ENCODE measurements around the gene DSCAM.
"Not testable (repeated sequence)": the region's sequence is repeated elsewhere in the genome, so short reads cannot be mapped to it uniquely, and the experiment has no call there.

Gene DSCAM

DNA sequence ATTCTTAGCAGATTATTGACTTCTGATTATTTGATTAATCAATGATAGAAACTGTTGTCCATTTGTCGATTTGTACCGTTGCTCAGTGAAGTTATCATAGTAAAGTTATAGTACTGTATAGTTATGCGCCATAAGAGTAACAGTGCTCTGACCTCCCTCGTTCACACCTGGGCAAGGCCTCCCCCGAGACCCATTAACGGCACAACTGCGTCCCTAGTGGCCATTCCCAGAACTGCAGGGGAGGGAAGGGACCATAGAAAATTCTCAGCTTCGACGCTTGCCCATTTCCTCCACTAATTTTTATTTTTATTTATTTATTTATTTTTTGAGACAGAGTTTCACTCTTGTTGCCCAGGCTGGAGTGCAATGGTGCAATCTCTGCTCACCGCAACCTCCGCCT is 334.4 kb downstream of the DSCAM start:
- no peak for DNase-seq

- DNase-seq: no peak
Observed at GRCh38 chr21:40507978-40508377, 339.0 kb downstream of the DSCAM start.

DNA sequence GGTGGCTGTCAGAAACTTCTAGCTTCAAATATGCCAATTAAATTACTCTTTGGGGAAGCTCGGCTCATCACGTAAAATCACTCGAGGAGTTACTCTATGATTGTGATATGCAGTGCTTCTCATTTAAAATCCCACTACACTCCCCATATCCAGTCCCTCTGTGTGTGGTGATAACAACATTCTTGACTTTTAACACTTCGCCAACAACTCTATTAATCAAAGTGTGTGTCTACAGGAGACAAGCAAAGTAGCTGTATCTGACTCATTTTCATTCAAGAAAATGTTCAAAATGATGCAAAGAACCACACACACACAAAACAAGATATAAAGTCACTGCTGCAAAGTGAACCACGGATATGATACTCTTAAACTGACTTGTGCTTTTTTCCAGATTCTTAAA is 341.3 kb downstream of the DSCAM start:
- DNase-seq: no peak

DNA sequence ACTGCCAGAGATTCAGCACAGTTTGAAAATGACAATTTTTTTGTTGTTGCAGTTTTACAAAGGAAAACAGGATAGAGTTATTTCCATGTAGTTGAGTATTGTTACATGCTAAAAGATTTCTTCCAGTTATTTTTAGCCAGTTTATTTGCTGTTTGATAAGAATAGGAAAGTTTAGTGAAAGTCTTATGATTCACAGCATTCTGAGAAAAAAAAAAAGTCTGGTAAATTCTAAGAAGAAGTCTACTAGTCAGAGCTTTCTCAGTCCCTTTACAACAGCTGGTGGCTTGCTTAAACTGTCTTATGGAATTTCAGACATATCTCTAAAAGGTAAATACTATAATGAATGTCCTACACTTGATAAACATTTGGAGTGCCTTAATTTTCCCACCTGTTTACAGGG is 341.7 kb downstream of the DSCAM start:
- no peak for DNase-seq

- no peak for DNase-seq
Observed at GRCh38 chr21:40504825-40505224, 342.1 kb downstream of the DSCAM start.

GRCh38 chr21:40496116-40496515 is 350.8 kb downstream of the DSCAM start:
- no peak for DNase-seq

- DNase-seq: no peak
Observed at GRCh38 chr21:40490408-40490807, 356.6 kb downstream of the DSCAM start.

DNA sequence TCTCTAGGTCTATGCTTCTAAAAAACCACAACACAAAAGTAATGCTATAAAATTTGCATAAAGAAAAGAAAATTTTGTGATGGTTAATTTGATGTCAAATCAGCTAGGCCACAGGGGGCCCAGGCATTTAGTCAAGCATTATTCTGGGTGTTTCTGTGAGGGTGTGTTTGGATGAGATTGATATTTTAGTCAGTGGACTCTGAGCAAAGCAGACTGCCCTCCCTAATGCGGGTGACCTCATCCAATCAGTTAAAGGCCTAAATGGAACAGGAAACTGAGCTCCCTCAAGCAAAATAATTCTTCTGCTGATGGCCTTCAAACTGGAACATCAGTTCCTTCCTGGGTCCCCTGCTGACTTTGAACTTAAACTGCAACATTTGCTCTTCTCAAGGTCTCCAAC is 358.0 kb downstream of the DSCAM start:
- DNase-seq: no peak

DNA sequence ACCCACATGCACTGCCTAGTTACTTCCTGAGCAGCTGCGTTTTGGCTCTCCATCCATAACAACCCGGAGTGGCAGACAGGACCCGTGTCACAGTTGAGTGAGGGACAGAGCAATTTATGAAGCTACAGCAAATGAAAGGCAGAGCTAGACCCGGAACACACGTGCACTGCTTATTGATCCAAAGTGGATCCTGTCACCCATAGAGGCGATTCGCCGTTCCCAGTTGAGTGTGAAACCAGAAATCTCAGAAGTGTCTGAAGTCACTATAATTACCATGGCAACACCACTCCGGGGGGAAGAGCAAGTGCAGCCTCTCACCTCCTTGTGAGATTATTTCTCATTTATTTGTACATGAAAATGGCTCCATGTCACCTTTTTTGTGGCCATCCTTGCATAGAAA is 365.2 kb downstream of the DSCAM start:
- no peak for DNase-seq

GRCh38 chr21:40474513-40474912 is 372.4 kb downstream of the DSCAM start:
- no peak for DNase-seq

DNA sequence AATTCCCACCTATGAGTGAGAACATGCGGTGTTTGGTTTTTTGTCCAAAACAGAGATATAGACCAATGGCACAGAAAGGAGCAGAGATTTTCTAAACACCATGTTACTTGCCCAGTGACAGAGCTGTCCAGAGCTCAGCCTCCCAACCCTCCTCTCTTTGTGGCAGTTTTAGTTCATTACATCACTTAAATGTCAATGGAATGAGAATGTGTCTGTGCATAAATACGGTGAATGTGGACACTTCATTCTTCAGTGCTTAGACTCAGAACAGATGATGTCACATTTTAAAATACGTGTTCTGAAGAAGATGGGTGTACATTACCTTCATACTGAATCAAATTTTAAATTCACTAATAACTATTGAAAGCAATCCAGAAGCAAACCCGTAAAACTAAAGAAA is 374.9 kb downstream of the DSCAM start:
- DNase-seq: no peak

- no peak for DNase-seq
Observed at GRCh38 chr21:40471103-40471502, 375.9 kb downstream of the DSCAM start.

DNA sequence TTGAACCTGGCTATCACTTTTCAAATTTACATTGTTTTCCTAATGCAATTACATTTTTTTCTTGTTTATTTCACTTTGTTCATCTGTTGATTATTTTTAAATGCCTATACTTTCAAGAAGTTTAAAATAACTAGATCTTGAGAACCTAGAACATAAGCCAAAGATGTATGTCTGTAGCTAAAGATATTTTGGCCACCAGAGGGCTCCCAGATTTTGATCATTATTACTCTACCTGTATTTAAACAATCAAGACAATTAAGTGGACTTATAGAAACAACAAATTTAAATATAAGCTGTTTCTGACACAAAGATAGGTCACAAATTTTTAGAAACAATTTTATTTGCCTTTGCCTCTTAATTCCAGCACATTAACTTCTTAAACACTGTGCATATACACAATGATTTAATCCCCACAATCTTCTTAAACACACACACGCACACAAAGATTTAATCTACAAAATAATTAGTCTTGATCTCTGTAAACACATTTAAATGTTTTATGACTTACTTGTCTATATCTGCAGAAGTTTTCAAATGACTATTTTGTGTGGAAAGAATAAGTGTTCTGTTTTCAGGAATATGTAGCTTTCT is 380.0 kb downstream of the DSCAM start:
- DNase-seq: no peak

GRCh38 chr21:40465382-40465781 is 381.6 kb downstream of the DSCAM start:
- DNase-seq: no peak

DNA sequence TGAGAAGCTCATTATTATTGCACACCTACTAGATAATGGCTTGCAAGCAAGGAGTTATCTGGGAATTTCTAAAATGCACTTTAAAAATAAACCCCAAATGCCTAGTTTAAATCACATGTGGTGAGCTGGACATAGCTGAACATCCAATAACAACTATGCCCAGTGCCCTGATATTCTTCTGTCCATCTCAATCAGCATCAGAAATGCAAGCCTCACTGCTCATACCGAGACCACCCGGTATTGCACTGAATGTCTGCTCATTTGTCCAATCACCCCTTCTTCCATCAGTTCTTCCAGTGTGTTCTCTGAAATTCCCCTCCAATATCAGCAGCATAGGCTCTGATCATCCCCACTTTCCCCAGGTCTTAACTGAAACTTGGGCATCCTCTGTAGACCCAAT is 383.8 kb downstream of the DSCAM start:
- no peak for DNase-seq

DNA sequence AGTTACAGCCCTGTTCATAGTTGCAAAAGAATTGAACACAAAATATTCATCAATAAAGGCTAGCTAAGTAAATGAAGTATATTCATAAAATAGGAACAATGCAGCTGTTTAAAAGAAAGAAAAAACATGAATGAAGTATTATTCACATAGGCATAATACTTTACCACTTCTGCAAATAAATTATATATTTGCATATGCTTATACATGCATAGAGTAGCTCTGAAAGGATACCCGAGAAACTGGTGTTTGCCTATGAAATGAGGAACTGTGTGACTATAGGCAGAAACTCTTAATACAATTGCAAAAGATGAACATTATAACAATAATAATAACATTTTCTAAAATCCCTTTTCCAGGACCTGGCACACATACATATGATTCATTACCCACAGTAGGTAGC is 385.9 kb downstream of the DSCAM start:
- DNase-seq: no peak

DNA sequence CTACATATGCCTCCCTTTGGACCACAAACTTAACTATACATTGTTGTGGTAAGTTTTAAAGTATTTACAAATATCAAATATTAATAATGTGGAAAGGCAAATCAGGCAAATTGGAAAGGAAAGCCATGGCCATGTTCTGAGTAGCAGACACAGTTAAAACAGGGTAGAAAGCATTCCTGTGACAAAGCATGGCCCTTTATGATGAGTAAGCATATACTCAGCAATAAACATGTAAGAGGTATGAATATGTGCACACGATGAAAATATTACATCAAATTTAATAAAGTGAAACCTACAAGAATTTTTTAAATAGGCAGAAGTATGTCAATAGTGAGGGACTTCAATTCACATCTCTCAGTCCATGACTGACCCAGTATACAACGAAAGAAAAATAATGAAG is 389.2 kb downstream of the DSCAM start:
- no peak for DNase-seq

GRCh38 chr21:40454057-40454456 is 392.9 kb downstream of the DSCAM start:
- DNase-seq: no peak

- no peak for DNase-seq
Observed at GRCh38 chr21:40453183-40453582, 393.8 kb downstream of the DSCAM start.

DNA sequence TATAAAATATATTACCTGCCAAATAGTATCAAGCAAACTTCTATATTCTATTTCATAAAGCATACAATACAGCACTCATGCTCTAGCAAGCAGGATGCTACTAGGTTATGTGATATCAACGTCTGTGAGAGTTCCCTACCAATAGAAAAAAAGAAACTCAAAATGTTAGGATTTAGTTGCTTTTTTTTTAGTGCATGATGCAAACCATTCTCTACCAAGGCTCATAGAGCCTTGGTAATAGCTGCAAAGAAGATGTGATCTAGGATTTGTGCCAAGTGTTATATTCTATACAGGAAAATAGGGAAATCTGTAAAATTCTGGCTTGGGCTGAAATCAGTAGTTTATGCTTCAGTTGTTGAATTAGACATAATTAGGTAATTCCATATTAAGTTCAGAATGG is 394.4 kb downstream of the DSCAM start:
- no peak for DNase-seq

DNA sequence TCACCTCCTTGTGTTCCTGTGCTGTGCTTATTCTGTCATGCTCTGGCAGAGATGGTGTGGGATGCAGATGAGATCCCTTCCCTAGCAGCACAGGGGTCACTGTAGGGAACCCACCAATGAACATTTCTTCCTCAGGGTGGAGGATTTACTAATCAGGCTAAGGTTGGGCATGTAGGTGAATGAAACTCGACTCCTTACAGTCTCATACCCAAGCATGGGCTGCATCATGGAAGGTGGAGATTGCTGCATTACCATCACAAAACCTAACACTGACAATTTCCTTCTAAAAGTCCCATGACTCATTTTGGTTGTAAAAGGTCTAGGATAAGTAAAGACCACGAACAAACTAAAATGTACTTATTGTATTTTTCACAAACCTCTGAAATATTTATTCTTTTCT is 399.9 kb downstream of the DSCAM start:
- no peak for DNase-seq

DNA sequence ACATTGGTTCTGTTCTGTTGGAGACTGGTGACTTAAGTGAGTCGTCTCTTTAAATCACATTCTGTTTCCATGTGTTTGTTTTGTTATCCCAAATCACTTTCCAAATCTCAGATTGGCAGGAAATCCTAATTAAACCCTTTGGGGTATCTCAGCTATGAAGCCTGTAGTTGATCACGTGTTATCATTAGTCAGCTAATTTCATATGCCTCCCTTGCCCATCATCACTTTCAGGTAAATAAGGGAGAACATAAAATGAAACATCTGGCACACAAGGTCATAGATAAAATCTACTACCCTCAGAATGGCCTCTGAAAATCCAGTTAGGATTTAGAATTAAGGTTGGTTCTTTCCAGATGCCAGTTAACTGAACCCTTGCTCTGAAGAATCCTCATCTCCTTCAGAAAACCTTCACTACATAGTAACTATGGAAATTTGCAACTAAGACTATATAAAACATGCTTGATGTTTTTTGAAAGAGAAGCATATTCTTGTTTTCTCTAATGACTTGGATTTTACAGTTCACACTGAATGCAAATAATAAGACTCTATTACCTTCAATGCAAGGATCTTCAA is 401.5 kb downstream of the DSCAM start:
- no peak for DNase-seq

DNA sequence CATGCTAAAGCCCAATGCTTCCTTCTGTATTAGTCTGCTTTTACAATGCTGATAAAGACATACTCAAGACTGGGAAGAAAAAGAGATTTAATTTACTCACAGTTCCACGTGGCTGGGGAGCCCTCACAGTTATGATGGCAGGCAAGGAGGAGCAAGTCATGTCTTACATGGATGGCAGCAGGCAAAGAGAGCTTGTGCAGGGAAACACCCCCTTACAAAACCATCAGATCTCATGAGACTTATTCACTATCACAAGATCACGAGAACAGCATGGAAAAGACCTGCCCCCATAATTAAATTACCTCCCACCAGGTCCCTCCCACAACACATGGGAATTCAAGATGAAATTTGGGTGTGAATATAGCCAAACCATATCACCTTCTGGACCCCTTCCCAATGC is 407.4 kb downstream of the DSCAM start:
- DNase-seq: not testable (repeated sequence)

DNA sequence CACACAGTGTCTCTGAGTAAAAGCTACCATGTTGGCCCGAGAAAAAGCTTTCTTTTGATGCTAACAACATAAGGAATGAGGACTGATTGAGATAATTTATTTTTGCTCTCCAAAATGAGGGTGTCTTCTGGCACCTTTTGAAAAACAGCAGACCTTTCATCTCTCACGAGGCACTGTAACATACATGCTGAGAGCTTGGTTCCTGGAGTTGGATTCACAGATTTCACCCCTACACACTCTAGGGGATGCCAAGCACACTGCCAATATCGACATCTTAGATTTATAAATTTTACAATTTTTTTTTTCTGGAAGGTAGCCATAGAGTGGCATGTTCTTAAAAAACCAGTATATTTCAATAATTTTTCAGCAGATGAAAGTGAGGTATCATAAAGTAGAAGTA is 408.3 kb downstream of the DSCAM start:
- no peak for DNase-seq

GRCh38 chr21:40436261-40436660 is 410.7 kb downstream of the DSCAM start:
- no peak for DNase-seq

- peak; percentile 47 for DNase-seq
Observed at GRCh38 chr21:40433538-40433937, 413.4 kb downstream of the DSCAM start.
